SK-N-SH (cell line): ENCODE results near the gene ACER3. TPM values are rescaled to one million over a fixed set of nuclear protein-coding genes. Genes with fewer than 3 reads are reported as not detected.

Experiments
- CTCF ChIA-PET: fragments of 300-600, 350-600 bp; formaldehyde crosslinking; extraction: SDS; loops from one replicate; lab custom pipeline; 2021; lab: Yijun Ruan, JAX
- POLR2A ChIA-PET: fragments of 350-600 bp; sonication (Branson Sonifier 250); formaldehyde crosslinking; extraction: SDS; loops from one replicate; lab custom pipeline; 2020; ENCODE audit warnings: antibody characterized with exemption, inconsistent platforms; lab: Yijun Ruan, JAX
- DNase-seq: peaks from one replicate; pipeline ENCODE4 v3.0.0; 2012
- H2AFZ ChIP-seq: fragments of 200-600 bp; sonication (generic); 2 replicates; pipeline ENCODE4 v1.8.1; 2016; ENCODE audit warnings: antibody characterized with exemption, mild to moderate bottlenecking, low read depth
- H3F3A ChIP-seq: fragments of 200-600 bp; sonication (generic); replicated peaks from 2 replicates; pipeline ENCODE3; 2016; ENCODE audit warnings: antibody characterized with exemption, mild to moderate bottlenecking; ENCODE audit not compliant: insufficient read depth
- H3K27ac ChIP-seq, 2 experiments: fragments of 200-500 bp in 1 of 2; fragments of 200-600 bp in 1 of 2; sonication (Bioruptor generic) in 1 of 2; sonication (generic), shearing (Covaris generic) in 1 of 2; 2 replicates each; pipeline versions ENCODE4 v1.5.1 to v1.6.1; 2014 to 2016; ENCODE audit warnings: low read depth in 2 of 2, inconsistent platforms in 1 of 2, low read length in 1 of 2, mild to moderate bottlenecking in 1 of 2, mixed read lengths in 1 of 2
- H3K27me3 ChIP-seq: fragments of 200-600 bp; sonication (generic), shearing (Covaris generic); 2 replicates; pipeline ENCODE4 v1.6.1; 2016; ENCODE audit warnings: mixed run types; ENCODE audit not compliant: insufficient read depth
- H3K36me3 ChIP-seq, 2 experiments: fragments of 200-500 bp in 1 of 2; fragments of 200-600 bp in 1 of 2; sonication (Bioruptor generic) in 1 of 2; sonication (generic) in 1 of 2; replicated peaks in 1 of 2; 2 replicates each; pipeline versions ENCODE3 to v1.5.1; 2014 to 2016; ENCODE audit warnings: low read length in 1 of 2, mild to moderate bottlenecking in 1 of 2; ENCODE audit not compliant: insufficient read depth in 2 of 2, control insufficient read depth in 1 of 2
- H3K4me1 ChIP-seq, 2 experiments: fragments of 200-500 bp in 1 of 2; fragments of 200-600 bp in 1 of 2; sonication (Bioruptor generic) in 1 of 2; sonication (generic), shearing (Covaris generic) in 1 of 2; 2 replicates each; pipeline versions ENCODE4 v1.5.1 to v1.6.1; 2014 to 2016; ENCODE audit warnings: low read depth in 1 of 2, low read length in 1 of 2, mixed run types in 1 of 2; ENCODE audit not compliant: insufficient read depth in 2 of 2, control insufficient read depth in 1 of 2
- H3K4me2 ChIP-seq: fragments of 200-600 bp; sonication (generic), shearing (Covaris generic); 2 replicates; pipeline ENCODE4 v1.6.1; 2017; ENCODE audit warnings: mixed run types
- H3K4me3 ChIP-seq, 2 experiments: fragments of 200-500 bp in 1 of 2; fragments of 200-600 bp in 1 of 2; sonication (Bioruptor generic) in 1 of 2; sonication (generic), shearing (Covaris generic) in 1 of 2; 2 replicates each; pipeline versions ENCODE4 v1.5.1 to v1.8.1; 2014 to 2016; ENCODE audit warnings: low read depth in 2 of 2, inconsistent platforms in 1 of 2, low read length in 1 of 2, mild to moderate bottlenecking in 1 of 2, mixed read lengths in 1 of 2, moderate library complexity in 1 of 2
- H3K79me2 ChIP-seq: fragments of 200-600 bp; sonication (generic); 2 replicates; pipeline ENCODE4 v1.8.1; 2017; ENCODE audit warnings: mild to moderate bottlenecking; ENCODE audit not compliant: insufficient read depth
- H3K9ac ChIP-seq: fragments of 200-600 bp; sonication (generic); 2 replicates; pipeline ENCODE4 v1.6.1; 2017; ENCODE audit warnings: mixed run types
- H3K9me2 ChIP-seq: fragments of 200-600 bp; sonication (generic); 2 replicates; pipeline ENCODE4 v1.6.1; 2017; ENCODE audit warnings: mixed run types
- H3K9me3 ChIP-seq: fragments of 200-600 bp; sonication (generic); 2 replicates; pipeline ENCODE4 v1.6.1; 2017; ENCODE audit warnings: mixed run types, mild to moderate bottlenecking, moderate library complexity
- H4K20me1 ChIP-seq: fragments of 200-600 bp; sonication (generic); 2 replicates; pipeline ENCODE4 v1.6.1; 2017; ENCODE audit warnings: mild to moderate bottlenecking, mixed run types; ENCODE audit not compliant: insufficient read depth
- CTCF ChIP-seq: fragments of 200-600 bp; sonication (generic); IDR thresholded peaks from 2 replicates; pipeline ENCODE4 v1.6.1; 2017; ENCODE audit warnings: antibody characterized with exemption, mild to moderate bottlenecking, moderate library complexity
- EP300 ChIP-seq, 2 experiments: IDR thresholded peaks; 2 replicates each; pipeline versions ENCODE4 v1.4.0 to v1.6.1; 2012; ENCODE audit warnings: borderline replicate concordance in 1 of 2, low read depth in 1 of 2, low read length in 1 of 2
- EZH2phosphoT487 ChIP-seq: fragments of 200-600 bp; sonication (generic); IDR thresholded peaks from 2 replicates; pipeline ENCODE4 v1.6.1; 2017; ENCODE audit warnings: low read depth, mixed run types, mild to moderate bottlenecking, antibody characterized with exemption, moderate library complexity, borderline replicate concordance
- FOSL2 ChIP-seq: IDR thresholded peaks from 2 replicates; pipeline ENCODE4 v1.4.0; 2012; ENCODE audit warnings: low read depth, mild to moderate bottlenecking, moderate library complexity, borderline replicate concordance
- FOXJ3 ChIP-seq: sonication (generic); formaldehyde crosslinking; IDR thresholded peaks from 2 replicates; pipeline ENCODE4 v1.5.1; 2020; ENCODE audit warnings: mild to moderate bottlenecking, missing genetic modification reagents
- FOXM1 ChIP-seq: IDR thresholded peaks from 2 replicates; pipeline ENCODE4 v1.4.0; 2012; ENCODE audit warnings: low read depth, mild to moderate bottlenecking
- GATA2 ChIP-seq: sonication (generic); formaldehyde crosslinking; IDR thresholded peaks from 2 replicates; pipeline ENCODE4 v1.5.0; 2020; ENCODE audit warnings: mild to moderate bottlenecking, missing genetic modification reagents
- IRF3 ChIP-seq: fragments of 150-350 bp; IDR thresholded peaks from 2 replicates; pipeline ENCODE4 v1.6.1; 2016; ENCODE audit warnings: mild to moderate bottlenecking, low read depth, low read length
- MAX ChIP-seq: IDR thresholded peaks from 2 replicates; pipeline ENCODE4 v1.4.0; 2012; ENCODE audit warnings: low read depth
- MXI1 ChIP-seq: IDR thresholded peaks from 2 replicates; pipeline ENCODE4 v1.6.1; 2012; ENCODE audit warnings: mild to moderate bottlenecking, low read depth, low read length, improper control_type of control experiment
- NFIC ChIP-seq: IDR thresholded peaks from 2 replicates; pipeline ENCODE4 v1.4.0; 2012; ENCODE audit warnings: borderline replicate concordance
- NRF1 ChIP-seq: IDR thresholded peaks from 2 replicates; pipeline ENCODE4 v1.6.1; 2012; ENCODE audit warnings: low read depth, mild to moderate bottlenecking, low read length
- RAD21 ChIP-seq: IDR thresholded peaks from 2 replicates; pipeline ENCODE4 v1.6.1; 2012; ENCODE audit warnings: mild to moderate bottlenecking, low read length
- REST ChIP-seq: IDR thresholded peaks from 2 replicates; pipeline ENCODE4 v1.6.1; 2012; ENCODE audit warnings: mild to moderate bottlenecking, low read depth, low read length, moderate library complexity
- RFX5 ChIP-seq: IDR thresholded peaks from 2 replicates; pipeline ENCODE4 v1.6.1; 2012; ENCODE audit warnings: mild to moderate bottlenecking, improper control_type of control experiment, low read length
- SIN3A ChIP-seq: IDR thresholded peaks from 2 replicates; pipeline ENCODE4 v1.6.1; 2012; ENCODE audit warnings: low read depth, mild to moderate bottlenecking, low read length, moderate library complexity, borderline replicate concordance
- SMC3 ChIP-seq: IDR thresholded peaks from 2 replicates; pipeline ENCODE4 v1.6.1; 2012; ENCODE audit warnings: low read depth, low read length, improper control_type of control experiment
- USF2 ChIP-seq: fragments of 150-350 bp; IDR thresholded peaks from 2 replicates; pipeline ENCODE4 v1.6.1; 2017; ENCODE audit warnings: antibody characterized with exemption, low read length, low read depth, borderline replicate concordance
- YY1 ChIP-seq: IDR thresholded peaks from 2 replicates; pipeline ENCODE4 v1.4.0; 2012; ENCODE audit warnings: low read depth, mild to moderate bottlenecking
- WGBS: methylation state at CpG from one replicate; pipeline ENCODE4 v1.1.6; 2017; ENCODE audit warnings: low lambda C conversion rate; 5-methylcytosine and 5-hydroxymethylcytosine counted together
- polyA plus RNA-seq, 3 experiments: library from polyadenylated mRNA; depleted of rRNA; stranded (reverse); fragments of >200 nt; gene quantifications; 2 replicates each; pipeline ENCODE4 v1.2.3, GENCODE V29; 2012

ACER3 gene
- polyA plus RNA-seq, 1 of the 3 experiments (the other 2 are of a cell fraction), result 5.4 TPM

GRCh38 chr11:77024745-77025144 is 164.0 kb downstream of the ACER3 start:
- Histone ChIP-seq H3K79me2 (no peaks in the 10 kb centered on the region), H4K20me1 (no peaks in the 10 kb centered on the region), H3K27ac (no peak overlapping the region), H3K36me3 (peaks cover 4 to 7% of the 10 kb centered on the region in 2 experiments), H3K4me1 (peaks cover 0 to 9% of the 10 kb centered on the region in 2 experiments; a peak in 2 of 4 replicates), H3F3A (peaks cover 9% of the 10 kb centered on the region), H3K4me3 (no peak overlapping the region), H3K9me2 (no peaks in the 10 kb centered on the region), H3K9me3 (no peaks in the 10 kb centered on the region), H3K9ac (no peak overlapping the region), H3K4me2 (no peak overlapping the region), H3K27me3 (no peaks in the 10 kb centered on the region), H2AFZ (no peak overlapping the region)
- ChIA-PET CTCF (interaction anchor here (1.2 to 9.6 kb wide), 5 partner anchors 10 to 105 kb away, joined by 3 to 53 read pairs (median 7); partner anchors contain the start of gene B3GNT6), POLR2A (no interaction called here)
- DNase-seq, result no peak
- TF ChIP-seq CTCF (no peak), EP300 (IDR thresholded peaks at IDR 0.05; ENCODE audit: borderline replicate concordance in 1 of 2, low read depth in 1 of 2, low read length in 1 of 2) (no peak), GATA2 (no peak), USF2 (no peak), RFX5 (no peak), IRF3 (no peak), FOXM1 (no peak), YY1 (no peak), MAX (no peak), MXI1 (no peak), RAD21 (no peak)

GRCh38 chr11:77026221-77026620 is 165.5 kb downstream of the ACER3 start:
- DNase-seq, result no peak
- no peak overlapping the region for H2AFZ ChIP-seq
- ChIA-PET CTCF (interaction anchor here (0.7 to 9.6 kb wide), 5 partner anchors 19 to 106 kb away, joined by 3 to 53 read pairs (median 7); no protein-coding TSS in a partner anchor), POLR2A (no interaction called here)
- H3K4me2 ChIP-seq, result no peak overlapping the region
- H4K20me1 ChIP-seq, result no peaks in the 10 kb centered on the region
- no peak overlapping the region for H3K4me3 ChIP-seq
- H3K9me2 ChIP-seq, result no peaks in the 10 kb centered on the region
- 85% methylated on average over 3 of the region's 3 CpGs for WGBS
- no peaks in the 10 kb centered on the region for H3K79me2 ChIP-seq
- no peaks in the 10 kb centered on the region for H3K9me3 ChIP-seq
- H3K36me3 ChIP-seq, result peaks cover 2 to 4% of the 10 kb centered on the region in 2 experiments
- H3K27me3 ChIP-seq, result no peaks in the 10 kb centered on the region
- H3K27ac ChIP-seq, result no peak overlapping the region
- H3F3A ChIP-seq, result peaks cover 3% of the 10 kb centered on the region
- no peaks in the 10 kb centered on the region for H3K4me1 ChIP-seq
- H3K9ac ChIP-seq, result no peak overlapping the region
- TF ChIP-seq MAX, result no peak
- TF ChIP-seq FOSL2, result no peak
- no peak for TF ChIP-seq EZH2phosphoT487
- TF ChIP-seq SMC3, result no peak
- TF ChIP-seq FOXM1, result no peak
- TF ChIP-seq SIN3A, result no peak
- no peak for TF ChIP-seq NFIC
- no peak for TF ChIP-seq NRF1
- TF ChIP-seq FOXJ3, result no peak
- no peak for TF ChIP-seq REST
